Esophagus muscularis mucosa (tissue), 4 donors: ENCODE results near the gene ART5. TPM values are rescaled to one million over a fixed set of nuclear protein-coding genes. Genes with fewer than 3 reads are reported as not detected.

Experiments
- DNase-seq: peaks from one replicate; pipeline ENCODE4 v3.0.0-alpha.2; 2017; ENCODE audit errors: extremely low spot score
- H3K27ac ChIP-seq, 4 donors: fragments of 200-600 bp; sonication (generic); replicated peaks in 1 of 4; 1 replicate in 3 of 4; 2 replicates in 1 of 4; pipeline ENCODE4 v1.5.1; 2016 to 2019; ENCODE audit warnings: mild to moderate bottlenecking in 1 of 4
- H3K27me3 ChIP-seq, 4 donors: fragments of 200-600 bp; sonication (generic); one replicate each; pipeline versions ENCODE4 v1.5.1 to v1.6.0; 2016 to 2019
- H3K36me3 ChIP-seq, 4 donors: fragments of 200-600 bp; sonication (generic); one replicate each; pipeline ENCODE4 v1.5.1; 2016 to 2019
- H3K4me1 ChIP-seq, 4 donors: fragments of 200-600 bp; sonication (generic); one replicate each; pipeline ENCODE4 v1.5.1; 2016 to 2019
- H3K4me3 ChIP-seq, 4 donors: fragments of 200-600 bp; sonication (generic); 1 replicate in 2 of 4; 2 replicates in 2 of 4; pipeline ENCODE4 v1.5.1; 2016 to 2019; ENCODE audit warnings: mild to moderate bottlenecking in 4 of 4, moderate library complexity in 1 of 4
- H3K9me3 ChIP-seq, 4 donors: fragments of 200-600 bp; sonication (generic); 1 replicate in 3 of 4; 2 replicates in 1 of 4; pipeline ENCODE4 v1.5.1; 2016 to 2019
- CTCF ChIP-seq, 3 experiments: fragments of 200-600 bp in 2 of 3; fragments of 450-650 bp in 1 of 3; sonication (generic) in 2 of 3; IDR thresholded peaks; one replicate each; pipeline ENCODE4 v1.5.1; 2017 to 2019; ENCODE audit warnings: antibody characterized with exemption in 3 of 3, mild to moderate bottlenecking in 2 of 3, moderate library complexity in 1 of 3
- EP300 ChIP-seq: sonication (generic); formaldehyde crosslinking; IDR thresholded peaks from one replicate; pipeline ENCODE4 v1.6.1; 2017; ENCODE audit warnings: antibody characterized with exemption
- POLR2A ChIP-seq: fragments of 450-650 bp; IDR thresholded peaks from one replicate; pipeline ENCODE4 v1.6.1; 2017; ENCODE audit warnings: antibody characterized with exemption, moderate library complexity, mild to moderate bottlenecking, low read depth
- POLR2AphosphoS5 ChIP-seq, 2 donors: sonication (generic); formaldehyde crosslinking; IDR thresholded peaks; one replicate each; pipeline ENCODE4 v1.6.1; 2017; ENCODE audit warnings: antibody characterized with exemption in 2 of 2
- WGBS: methylation state at CpG from one replicate; pipeline ENCODE4 v1.1.5; 2018; 5-methylcytosine and 5-hydroxymethylcytosine counted together
- intact Hi-C: fragments of 100-400 bp; cut with DNase I; formaldehyde crosslinking; loops from one replicate; pipeline ENCODE4 v1.15.1; 2023
- total RNA-seq, 4 donors: library from RNA; depleted of rRNA; stranded (reverse); fragments of >200 nt; gene quantifications; one replicate each; pipeline versions ENCODE4 v1.1.0 to v1.2.1, GENCODE V29; 2016

ART5 gene
- total RNA-seq, 4 donors from 2014 or later = 0.57 to 0.66 (median 0.65) TPM; not detected in 1

DNA sequence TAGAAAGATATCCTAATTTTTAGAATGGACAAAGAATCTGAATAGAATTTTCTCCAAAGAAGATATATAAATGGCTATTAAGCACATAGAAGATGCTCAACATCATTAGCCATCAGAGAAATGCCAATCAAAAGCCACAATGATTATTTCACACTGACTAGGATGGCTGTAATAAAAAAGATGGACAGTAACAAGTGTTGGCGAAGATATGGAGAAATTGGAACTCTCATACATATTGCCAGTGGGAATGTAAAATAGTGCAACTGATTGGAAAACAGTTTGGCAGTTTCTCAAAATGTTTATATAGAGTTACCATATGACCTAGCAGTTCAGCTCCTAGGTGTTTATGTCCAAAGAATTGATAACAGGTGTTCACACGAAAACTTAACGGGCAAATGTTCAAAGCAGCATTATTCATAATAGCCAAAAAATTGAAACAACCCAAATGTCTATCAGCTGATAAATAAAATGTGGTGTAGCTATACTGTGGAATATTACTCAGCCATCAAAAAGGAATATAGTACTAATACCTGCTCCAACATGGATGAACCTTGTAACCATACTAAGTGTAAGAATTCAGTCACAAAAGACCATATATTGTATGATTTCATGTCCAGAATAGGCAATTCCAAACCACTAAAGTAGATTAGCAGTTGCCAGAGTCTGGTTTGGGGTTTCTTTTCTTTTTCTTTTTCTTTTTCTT is 29.7 kb downstream of the ART5 start:
- no peak for DNase-seq
- Histone ChIP-seq H3K4me1 (no peaks in the 10 kb centered on the region), H3K27me3 (no peaks in the 10 kb centered on the region), H3K27ac (no peak overlapping the region), H3K36me3 (no peaks in the 10 kb centered on the region), H3K9me3 (peaks cover 0 to 6% (median 0%) of the 10 kb centered on the region in 4 donors), H3K4me3 (no peak overlapping the region)
- TF ChIP-seq CTCF (IDR thresholded peaks at IDR 0.05) (no peak), EP300 (no peak), POLR2AphosphoS5 (IDR thresholded peaks at IDR 0.05) (no peak), POLR2A (no peak)
- 94% methylated on average over 3 of the region's 3 CpGs for WGBS
- intact Hi-C loops = no loop called here

DNA sequence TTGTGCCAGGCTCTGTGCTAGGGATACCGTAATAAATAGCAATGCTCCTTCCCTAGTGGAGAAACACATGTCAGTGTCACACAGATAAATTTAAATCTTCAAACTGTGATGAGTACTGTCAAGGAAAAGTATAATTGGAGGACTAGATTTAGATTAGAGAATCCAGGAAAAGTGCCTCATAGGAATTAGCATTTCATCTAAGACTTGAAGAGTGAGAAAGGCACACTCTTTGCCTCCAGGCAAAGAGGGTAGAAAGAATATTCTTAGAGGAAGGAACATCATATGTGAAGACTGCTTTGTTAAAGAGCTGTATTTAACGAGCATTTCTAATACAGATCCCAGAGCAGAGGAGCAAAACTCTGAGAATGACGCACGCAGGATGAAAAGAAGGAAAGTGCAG is 30.9 kb downstream of the ART5 start:
- no peaks in the 10 kb centered on the region for H3K4me1 ChIP-seq

GRCh38 chr11:3609416-3610265 is 32.2 kb downstream of the ART5 start:
- Histone ChIP-seq H3K27ac (no peak overlapping the region), H3K27me3 (no peaks in the 10 kb centered on the region), H3K4me3 (no peak overlapping the region), H3K36me3 (no peaks in the 10 kb centered on the region), H3K9me3 (peaks cover 0 to 6% (median 0%) of the 10 kb centered on the region in 4 donors), H3K4me1 (no peaks in the 10 kb centered on the region)
- TF ChIP-seq POLR2AphosphoS5 (IDR thresholded peaks at IDR 0.05) (no peak), EP300 (no peak), POLR2A (no peak), CTCF (IDR thresholded peaks at IDR 0.05) (peak; percentile 70 to 82 (median 77))
- WGBS = 70% methylated on average over 7 of the region's 7 CpGs
- intact Hi-C loops = no loop called here
- no peak for DNase-seq

More for the DNA sequence above, 30.9 kb downstream of the ART5 start:
- DNase-seq = no peak
- intact Hi-C loops = no loop called here
- H3K27ac ChIP-seq = no peak overlapping the region
- H3K4me3 ChIP-seq = no peak overlapping the region
- H3K36me3 ChIP-seq = no peaks in the 10 kb centered on the region
- H3K9me3 ChIP-seq = peaks cover 0 to 6% (median 0%) of the 10 kb centered on the region in 4 donors
- TF ChIP-seq EP300 (no peak), POLR2A (no peak), CTCF (IDR thresholded peaks at IDR 0.05) (no peak)
- 85% methylated on average over 4 of the region's 4 CpGs for WGBS
- no peaks in the 10 kb centered on the region for H3K27me3 ChIP-seq

DNA sequence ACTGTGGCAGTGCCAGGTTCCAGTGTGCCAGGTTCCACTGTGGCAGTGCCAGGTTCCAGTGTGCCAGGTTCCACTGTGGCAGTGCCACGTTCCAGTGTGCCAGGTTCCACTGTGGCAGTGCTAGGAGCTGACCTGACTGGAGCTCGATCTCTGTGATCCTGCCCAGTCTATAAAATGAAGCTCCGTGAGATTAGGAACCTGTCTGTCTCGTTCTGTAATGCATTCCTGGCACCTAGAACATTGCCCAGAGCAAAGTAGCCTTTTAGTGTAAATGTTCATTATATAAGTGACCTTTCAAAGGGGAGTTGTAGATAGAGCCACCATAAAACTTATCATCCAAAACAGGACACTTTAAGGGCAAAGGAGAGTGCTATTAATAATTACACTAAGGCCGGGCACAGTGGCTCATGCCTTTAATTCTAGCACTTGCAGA is 36.0 kb downstream of the ART5 start:
- 66% methylated on average over 4 of the region's 5 CpGs for WGBS
- intact Hi-C loops = no loop called here
- Histone ChIP-seq H3K27me3 (no peaks in the 10 kb centered on the region), H3K27ac (no peak overlapping the region), H3K4me1 (no peaks in the 10 kb centered on the region), H3K9me3 (no peaks in the 10 kb centered on the region), H3K4me3 (no peak overlapping the region), H3K36me3 (no peaks in the 10 kb centered on the region)
- no peak for TF ChIP-seq EP300
- no peak for TF ChIP-seq POLR2AphosphoS5 (IDR thresholded peaks at IDR 0.05)
- TF ChIP-seq POLR2A = no peak
- no peak for TF ChIP-seq CTCF (IDR thresholded peaks at IDR 0.05)
- DNase-seq = no peak
